ENCODE results near the gene PHACTR2. TPM values are rescaled to one million over a fixed set of nuclear protein-coding genes. Genes with fewer than 3 reads are reported as not detected.
A peak's percentile ranks its signal among the peaks of the same experiment; 100 is the strongest.
"Not testable (repeated sequence)": the region's sequence is repeated elsewhere in the genome, so short reads cannot be mapped to it uniquely, and the experiment has no call there.

PHACTR2 gene
- total RNA-seq, 1 experiment from 2014 or later: 32.0 TPM

DNA sequence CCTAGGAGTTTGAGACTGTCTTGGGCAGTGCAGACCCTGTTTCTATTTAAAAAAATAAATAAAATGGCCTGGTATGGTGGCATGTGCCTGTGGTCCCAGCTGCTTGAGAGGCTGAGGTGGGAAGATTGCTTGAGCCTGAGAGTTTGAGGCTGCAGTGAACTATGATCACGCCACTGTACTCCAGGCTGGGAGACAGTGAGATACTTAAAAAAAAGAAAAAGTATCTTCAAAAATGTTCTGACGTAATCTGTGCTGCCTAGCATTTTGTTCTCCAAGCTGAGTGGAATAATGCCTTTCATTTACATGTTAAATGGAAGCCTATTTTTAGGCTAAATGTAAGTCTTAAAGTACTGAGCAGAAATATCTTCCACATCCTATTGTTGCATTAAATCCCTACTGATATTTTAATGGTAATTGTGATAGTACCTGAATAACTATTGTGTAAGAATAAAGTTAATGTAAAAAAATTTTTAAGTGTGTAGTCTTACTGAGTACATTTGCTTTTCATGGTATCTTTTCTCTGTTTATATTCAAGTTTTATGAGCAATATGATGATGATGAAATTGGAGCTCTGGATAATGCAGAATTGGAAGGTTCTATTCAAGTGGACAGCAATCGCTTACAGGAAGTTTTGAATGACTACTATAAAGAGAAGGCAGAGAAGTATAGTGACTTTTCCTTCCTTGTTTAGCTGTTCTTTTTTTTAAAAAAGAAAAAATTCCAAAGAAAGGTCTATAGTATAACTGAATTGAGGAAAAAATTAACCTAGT, 182.3 kb downstream of the PHACTR2 start:
- no peak for DNase-seq (ENCODE audit: low read depth)

- no peak for DNase-seq (ENCODE audit: low read depth)
Measured at GRCh38 chr6:143863771-143864170, 186.0 kb downstream of the PHACTR2 start.

DNA sequence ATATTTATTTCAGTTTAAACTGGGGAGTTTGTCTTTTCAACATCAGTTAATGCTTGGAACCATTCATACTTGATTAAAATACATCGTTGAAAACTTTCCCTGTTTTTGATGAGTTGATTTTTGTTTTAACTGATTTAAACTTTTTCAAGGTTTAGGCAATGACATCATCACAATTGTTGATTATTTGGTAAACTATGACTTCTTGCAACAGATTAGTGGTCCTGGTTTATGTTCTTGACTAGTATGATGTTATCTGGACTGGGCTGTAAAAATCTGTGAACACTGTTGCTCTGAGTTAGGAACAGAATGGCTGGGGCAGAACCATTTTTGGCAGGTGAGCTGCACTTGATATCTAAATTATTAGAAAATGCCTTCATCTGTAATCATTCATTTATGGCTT, 186.5 kb downstream of the PHACTR2 start, which contains the start of gene ZC2HC1B:
Gene ZC2HC1B (plus strand): TSS at position 241 of the 400 bp plus-strand sequence. CDS start 66 bp downstream, at position 307.
- DNase-seq (ENCODE audit: low read depth): no peak

- no peak for DNase-seq (ENCODE audit: low read depth)
Measured at GRCh38 chr6:143867236-143867635, 189.5 kb downstream of the PHACTR2 start.

DNA sequence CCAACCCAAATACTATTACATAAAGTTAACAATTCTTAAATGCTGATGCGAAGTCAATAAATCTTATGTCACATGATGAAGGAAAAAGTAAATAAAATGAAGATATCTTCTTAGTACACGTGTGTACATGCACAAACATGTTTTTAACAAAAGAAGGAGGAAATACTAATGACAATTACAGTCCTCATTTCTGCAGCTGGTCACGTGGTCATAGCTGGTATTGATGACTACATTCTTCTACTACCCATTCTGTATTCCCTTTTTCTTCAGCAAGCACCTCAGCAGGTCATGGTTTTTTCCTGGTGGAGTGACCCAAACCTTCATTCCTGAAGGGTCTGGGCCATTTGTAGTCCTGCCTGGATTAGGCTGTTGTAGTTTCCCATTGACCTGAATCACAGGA, 191.0 kb downstream of the PHACTR2 start:
- DNase-seq (ENCODE audit: low read depth): not testable (repeated sequence)

- not testable (repeated sequence) for DNase-seq (ENCODE audit: low read depth)
Measured at GRCh38 chr6:143871202-143871730, 193.5 kb downstream of the PHACTR2 start.

DNA sequence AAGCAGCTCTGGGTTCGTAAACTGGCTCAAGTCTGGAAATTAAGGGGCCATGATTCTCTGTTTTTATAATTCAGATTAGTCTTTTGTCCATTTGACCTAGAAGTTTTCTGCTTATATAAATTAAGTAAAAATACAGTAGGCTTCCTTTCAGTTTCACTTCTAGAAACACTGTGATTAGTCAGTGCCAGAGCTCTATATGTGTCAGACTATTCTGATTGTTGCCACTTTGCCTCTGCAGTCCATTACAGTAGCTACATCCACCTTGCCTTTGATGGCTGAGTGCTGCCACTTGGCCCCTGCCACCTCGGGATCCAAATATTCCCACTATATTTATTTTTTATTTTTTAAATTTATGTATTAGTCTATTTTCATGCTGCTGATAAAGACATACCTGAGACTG, 194.4 kb downstream of the PHACTR2 start:
- peak; percentile 35 for DNase-seq (ENCODE audit: low read depth)

DNA sequence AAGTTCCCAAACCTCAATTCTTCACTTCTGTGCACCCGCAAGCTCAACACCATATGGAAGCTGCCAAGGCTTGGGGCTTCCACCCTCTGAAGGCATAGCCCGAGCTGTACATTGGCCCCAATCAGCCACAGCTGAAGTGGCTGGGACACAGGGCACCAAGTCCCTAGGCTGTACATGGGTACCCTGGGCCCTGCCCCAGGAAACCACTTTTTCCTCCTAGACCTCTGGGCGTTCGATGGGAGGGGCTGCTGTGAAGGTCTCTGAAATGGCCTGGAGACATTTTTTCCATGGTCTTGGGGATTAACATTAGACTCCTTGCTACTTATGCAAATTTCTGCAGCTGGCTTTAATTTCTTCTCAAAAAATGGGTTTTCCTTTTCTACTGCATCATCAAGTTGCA, 195.8 kb downstream of the PHACTR2 start:
- not testable (repeated sequence) for DNase-seq (ENCODE audit: low read depth)

DNA sequence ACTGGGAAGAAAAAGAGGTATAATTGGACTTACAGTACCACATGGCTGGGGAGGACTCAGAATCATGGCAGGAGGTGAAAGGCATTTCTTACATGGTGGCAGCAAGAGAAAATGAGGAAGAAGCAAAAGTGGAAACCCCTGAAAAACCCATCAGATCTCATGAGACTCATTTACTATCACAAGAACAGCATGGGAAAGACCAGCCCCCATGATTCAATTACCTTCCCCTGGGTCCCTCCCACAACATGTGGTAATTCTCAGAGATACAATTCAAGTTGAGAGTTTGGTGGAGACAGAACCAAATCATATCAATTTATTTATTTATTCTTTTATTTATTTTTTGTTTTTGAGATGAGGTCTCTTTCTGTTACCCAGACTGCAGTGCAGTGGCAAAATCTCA, 196.7 kb downstream of the PHACTR2 start:
- DNase-seq (ENCODE audit: low read depth): not testable (repeated sequence)

GRCh38 chr6:143877584-143878271, 200.0 kb downstream of the PHACTR2 start:
- peak; percentile 28 for DNase-seq (ENCODE audit: low read depth)

DNA sequence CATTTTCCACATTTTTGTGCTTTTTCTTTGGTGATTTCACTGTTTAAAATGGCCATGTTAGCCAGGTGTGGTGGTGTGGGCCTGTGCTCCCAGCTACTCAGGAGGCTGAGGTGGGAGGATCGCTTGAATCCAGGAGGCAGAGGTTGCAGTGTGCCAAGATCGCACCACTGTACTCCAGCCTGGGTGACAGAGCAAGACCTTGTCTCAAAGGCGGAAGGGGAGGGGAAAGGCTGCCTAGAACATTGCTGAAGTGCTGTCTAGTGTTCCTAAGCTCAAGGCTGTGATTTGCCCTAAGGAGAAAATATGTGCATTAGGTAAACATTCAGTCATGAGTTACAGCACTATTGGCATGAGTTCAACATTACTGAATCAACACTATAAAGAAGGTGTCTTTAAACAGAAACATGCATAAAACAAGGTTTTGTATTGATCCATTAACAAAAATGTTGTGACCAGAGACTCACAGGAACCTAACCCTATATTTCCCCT, 200.6 kb downstream of the PHACTR2 start:
- DNase-seq (ENCODE audit: low read depth): peak; percentile 55

GRCh38 chr6:143880412-143880811, 202.6 kb downstream of the PHACTR2 start:
- DNase-seq (ENCODE audit: low read depth): no peak

Other genes starting within 250 kb of the PHACTR2 start
- gene ADAT2, start 227.3 kb upstream of the PHACTR2 start, total RNA-seq (2014; rRNA removed; shearing (Covaris generic)): 2.7 and 6.2 TPM in 2 replicates
- 31.4 and 38.1 TPM in 2 replicates for gene PEX3, start 227.2 kb upstream of the PHACTR2 start, total RNA-seq (2014; rRNA removed; shearing (Covaris generic))
- gene FUCA2, start 166.2 kb upstream of the PHACTR2 start, total RNA-seq (2014; rRNA removed; shearing (Covaris generic)): 140 and 183 TPM in 2 replicates
- gene LTV1, start 165.4 kb downstream of the PHACTR2 start, total RNA-seq (2014; rRNA removed; shearing (Covaris generic)): 27.4 and 31.0 TPM in 2 replicates
- gene ZC2HC1B, start 186.5 kb downstream of the PHACTR2 start, total RNA-seq (2014; rRNA removed; shearing (Covaris generic)): not detected in 2 replicates

Measured in M059J (cell line).